GM18519 (cell line): Measurements from ENCODE around the gene KIRREL1.

ENCODE experiments used
- ATAC-seq: cut with Tn5 transposase; IDR thresholded peaks from one replicate; pipeline ENCODE4 v1.9.1; 2021; ENCODE audit warnings: mild to moderate bottlenecking, moderate library complexity; ENCODE audit not compliant: unreplicated experiment, low FRiP score

KIRREL1 gene

DNA sequence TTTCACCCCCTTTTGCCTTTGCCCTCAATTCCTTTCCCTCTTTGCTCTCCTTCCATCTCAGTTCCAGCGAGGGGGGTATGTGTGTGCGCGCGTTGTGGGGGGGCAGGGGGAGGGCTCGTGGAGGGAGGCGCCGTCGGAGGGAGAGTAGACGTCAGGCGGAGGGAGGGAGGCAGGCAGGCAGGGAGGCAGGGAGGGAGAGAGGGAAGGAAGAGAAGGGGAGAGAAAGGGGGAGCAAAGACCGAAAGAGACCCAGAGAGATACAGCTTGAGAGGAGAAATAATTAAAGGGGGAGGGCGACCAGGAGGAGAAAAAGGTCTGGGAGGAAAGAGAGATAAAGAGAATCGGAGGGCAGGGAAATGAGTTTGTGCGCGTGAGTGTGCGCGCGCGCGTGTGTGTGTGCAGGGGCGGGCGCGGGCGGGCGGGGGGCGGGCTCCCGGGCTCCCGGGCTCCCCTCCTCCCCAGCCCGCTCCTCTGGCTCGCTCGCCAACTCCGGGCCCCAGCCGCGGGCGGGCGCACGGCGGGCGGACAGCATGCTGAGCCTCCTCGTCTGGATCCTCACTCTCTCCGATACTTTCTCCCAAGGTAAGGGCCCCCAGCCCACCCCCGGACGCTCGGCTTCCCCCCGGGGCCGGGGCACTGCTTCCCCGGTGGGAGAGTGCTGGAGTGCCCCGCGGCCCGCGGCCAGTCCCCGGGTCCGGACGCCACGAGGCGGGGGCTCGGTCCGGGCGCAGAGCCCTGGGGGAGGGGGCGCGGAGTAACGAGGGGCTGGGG, at the start of gene KIRREL1:
KIRREL1 (plus strand) TSS at position 499 of the 771 bp plus-strand sequence; CDS start at position 531, 32 bp downstream.
- no peak for ATAC-seq

DNA sequence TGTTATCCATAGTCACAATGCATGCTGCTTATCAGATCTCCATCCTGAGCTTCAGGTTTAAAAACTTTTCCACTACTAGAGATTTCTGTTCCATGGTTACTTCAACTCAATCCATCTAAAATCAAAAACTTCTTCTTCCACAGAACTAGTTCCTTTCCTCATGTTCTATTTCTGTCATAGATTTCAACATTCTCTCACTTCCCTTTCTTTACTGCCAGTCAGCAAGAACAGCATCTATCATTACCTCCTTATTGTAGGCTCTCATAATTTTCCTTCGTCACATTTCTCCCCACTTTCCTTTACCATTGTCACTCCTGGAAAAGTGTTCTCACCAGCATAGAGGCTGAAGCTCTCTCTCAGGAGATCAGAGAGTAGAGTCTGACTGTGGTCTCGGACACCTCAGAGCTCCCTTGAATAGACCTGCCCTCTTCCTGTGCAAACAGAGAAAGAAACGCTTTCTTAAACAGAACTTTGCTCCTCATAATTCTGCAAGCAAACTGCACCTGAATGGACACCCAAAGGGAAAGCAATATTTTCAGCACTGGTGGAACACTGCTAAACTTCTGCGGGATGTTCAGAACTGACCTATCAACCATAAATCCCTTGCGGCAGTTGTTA, 48.7 kb upstream of the KIRREL1 start:
- no peak for ATAC-seq

DNA sequence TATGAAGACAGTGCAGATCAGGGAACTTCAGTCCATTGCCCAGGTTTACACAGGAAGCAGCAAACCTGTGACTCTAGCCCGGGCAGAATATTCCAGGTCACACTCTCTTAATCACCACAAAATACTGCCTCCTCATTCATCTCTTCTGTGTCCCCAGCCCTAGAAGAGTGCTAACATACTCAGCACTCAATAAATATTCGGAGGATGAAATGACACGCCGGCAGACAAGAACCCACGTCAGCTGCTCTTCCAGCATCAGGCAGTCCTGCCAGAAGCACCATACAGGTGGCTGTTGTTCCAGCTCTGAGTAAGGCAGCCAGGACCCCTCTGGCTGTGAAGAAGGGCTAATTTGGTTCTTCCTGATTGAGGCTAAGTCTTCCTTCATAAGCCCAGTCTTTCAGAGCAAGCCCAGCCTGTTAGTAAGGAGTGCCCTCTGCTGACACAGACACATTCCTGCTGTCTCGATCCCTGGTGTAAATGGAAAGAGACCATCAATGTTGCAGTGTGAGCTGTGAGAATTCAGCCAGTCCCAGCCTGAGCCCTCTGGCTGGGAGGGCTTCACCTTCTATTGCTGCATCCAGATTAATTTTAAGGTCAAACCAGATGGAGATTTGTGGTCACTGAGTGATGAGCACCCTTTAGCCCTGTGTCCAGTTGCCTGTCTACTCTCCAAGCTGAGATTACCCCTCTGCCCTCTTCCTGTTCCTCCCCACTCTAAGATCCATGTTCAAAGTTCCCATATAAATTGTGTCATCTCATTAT, 45.0 kb upstream of the KIRREL1 start:
- ATAC-seq, result no peak

DNA sequence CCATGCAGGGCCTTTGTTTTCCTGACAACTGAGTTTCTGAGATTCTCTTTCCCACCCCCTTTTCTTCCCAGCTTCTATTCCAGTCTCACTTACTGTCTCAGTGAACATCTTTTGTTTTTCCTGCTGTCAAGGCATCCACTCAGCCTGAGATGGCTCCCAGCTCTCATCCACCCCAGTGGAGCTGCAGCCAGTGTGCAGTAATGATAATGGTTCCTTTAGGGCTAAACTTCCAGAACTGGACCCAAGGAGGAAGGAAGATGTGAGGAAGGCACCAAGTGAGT, 44.4 kb upstream of the KIRREL1 start:
- no peak for ATAC-seq

DNA sequence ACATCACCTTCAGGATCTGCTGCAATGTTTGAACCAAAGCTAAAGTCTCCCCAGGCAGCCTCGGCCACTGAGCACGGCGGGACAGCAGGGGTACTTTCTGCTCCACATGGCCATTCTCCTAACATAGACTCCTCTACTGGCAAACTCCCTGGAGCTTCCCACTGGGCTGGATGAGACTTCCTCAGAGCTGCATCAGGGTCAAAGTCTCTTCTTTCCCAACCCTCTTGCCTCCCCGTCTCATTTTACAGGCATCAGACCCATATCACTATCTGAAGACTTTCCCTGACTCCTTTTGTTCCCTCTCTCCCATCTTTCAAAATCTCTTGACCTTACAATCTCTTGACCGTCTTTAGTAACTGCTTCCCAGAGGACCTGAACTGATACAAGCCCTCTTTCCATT, 42.2 kb upstream of the KIRREL1 start:
- ATAC-seq, result no peak

DNA sequence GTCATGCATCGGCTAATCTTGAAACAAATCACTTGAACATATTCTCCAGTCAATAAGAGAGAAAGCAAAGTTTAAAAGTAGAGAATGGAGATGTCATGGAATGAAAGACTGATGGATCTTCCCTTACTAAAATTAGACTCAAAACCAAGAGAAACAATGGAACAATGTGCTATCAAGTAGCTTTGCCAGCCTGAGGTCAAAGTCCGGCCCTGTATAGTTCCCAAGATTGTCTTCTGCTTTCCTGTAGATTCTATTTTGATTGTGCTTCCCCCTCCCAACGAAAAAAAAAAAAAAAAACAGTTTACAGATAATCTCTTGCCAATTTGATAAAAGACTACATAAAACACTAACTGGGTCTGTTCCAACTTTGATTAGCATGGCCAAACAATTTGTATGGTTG, 40.8 kb upstream of the KIRREL1 start:
- no peak for ATAC-seq

DNA sequence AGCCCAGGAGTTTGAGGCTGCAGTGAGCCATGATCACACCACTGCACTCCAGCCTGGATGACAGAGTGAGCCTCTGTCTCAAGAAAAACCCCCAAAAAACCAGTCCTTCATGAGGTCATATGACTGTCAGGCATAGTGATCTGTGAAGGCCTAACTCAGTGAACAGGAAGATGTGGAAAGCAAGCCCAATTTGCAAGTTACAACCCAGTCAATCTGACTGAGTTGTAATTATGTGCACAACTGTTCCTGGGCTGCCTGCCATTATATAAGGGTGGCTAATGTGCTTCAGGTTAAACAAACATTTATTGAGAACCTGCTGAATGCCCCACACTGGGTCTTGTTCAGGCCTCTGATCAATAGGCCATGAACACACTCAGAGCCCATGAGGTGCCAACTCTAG, 38.2 kb upstream of the KIRREL1 start:
- no peak for ATAC-seq

DNA sequence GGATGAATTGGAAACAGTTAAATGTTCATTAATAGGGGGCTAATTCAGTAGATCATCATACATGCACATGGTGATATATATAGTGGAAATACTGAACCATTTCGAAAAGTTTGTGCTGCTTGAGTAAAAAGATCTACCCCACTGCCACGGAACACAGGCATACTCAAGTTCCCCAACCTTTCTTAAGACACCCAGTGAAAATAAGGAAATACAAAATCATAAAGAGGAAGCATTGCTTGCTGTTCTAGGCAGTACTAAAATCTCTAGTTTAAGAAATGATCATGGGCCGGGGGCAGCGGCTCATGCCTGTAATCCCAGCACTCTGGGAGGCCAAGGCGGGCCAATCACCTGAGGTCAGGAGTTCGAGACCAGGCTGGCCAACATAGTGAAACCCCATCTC, 37.6 kb upstream of the KIRREL1 start:
- no peak for ATAC-seq

DNA sequence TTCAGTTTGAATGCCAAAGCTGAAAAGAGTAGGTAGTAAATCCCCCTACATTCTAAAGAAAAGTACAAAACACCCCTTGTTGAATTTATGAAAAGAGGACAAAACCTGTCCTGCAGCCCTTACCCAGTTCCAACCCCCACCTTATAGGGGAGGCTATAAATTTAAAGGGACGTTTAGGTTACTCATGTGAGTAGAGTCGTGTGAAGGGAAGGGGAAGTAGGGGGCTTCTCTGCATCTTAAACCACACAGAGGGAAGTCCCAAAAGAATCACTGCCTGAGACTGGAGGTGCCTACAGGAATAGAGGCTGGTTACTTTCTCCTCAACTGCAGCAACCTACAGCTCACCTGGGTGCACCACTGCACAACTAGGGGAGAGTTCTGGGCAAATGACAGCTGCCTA, 36.7 kb upstream of the KIRREL1 start:
- no peak for ATAC-seq

DNA sequence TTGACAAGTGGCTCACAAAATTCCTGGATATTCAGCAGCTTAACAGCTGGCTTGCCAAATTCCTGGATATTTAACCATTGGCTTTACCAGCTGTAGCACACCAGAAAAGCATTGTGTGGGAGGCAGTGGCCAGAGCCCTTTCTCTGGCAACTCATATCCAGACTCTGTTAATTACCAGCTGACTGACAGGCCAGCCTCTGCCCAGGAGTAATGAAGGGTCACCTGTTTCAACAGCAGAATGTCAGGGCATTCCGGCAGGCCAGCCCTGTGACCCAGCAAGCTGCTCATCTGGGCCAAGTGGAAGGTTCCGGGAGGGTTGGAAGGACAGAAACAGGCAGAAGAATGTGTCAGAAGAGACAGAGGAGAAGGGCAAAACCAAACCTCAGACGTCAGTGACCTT, 35.2 kb upstream of the KIRREL1 start:
- ATAC-seq, result no peak

DNA sequence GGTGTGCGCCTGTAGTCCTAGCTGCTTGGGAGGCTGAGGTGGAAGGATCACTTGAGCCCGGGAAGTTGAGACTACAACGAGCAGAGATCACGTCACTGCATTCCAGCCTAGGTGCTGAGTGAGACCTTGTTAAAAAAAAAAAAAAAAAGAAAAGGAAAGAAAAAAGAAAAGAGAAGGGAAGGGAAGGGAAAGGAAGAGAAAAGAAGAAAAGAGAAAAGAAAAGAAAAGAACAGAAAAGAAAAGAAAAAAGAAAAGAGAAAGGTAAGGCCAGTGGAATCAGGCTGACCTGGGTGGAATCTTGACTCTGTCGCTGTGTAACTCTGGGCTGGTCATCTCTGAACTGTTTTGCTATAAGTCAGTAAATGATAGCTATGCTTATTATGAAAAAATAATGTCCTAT, 33.7 kb upstream of the KIRREL1 start:
- no peak for ATAC-seq

DNA sequence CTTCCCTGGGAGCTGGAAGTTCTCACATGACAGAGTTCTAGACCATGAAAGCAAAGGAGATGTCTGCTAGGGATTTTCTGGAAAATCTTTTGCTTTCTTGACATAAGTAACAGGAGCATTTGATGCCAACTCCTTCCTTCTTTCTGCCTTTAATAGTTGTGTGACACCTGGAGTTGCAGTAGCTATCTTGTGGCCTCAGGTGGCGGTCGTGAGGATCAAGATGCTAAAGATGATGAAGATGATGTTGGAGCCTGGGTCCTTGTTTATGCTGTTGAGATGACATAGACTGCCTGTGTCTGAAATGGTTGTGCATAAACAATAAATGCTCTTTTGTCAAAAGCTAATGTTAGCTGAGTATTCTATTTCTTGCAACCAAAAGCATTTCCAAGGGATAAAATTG, 32.7 kb upstream of the KIRREL1 start:
- no peak for ATAC-seq

DNA sequence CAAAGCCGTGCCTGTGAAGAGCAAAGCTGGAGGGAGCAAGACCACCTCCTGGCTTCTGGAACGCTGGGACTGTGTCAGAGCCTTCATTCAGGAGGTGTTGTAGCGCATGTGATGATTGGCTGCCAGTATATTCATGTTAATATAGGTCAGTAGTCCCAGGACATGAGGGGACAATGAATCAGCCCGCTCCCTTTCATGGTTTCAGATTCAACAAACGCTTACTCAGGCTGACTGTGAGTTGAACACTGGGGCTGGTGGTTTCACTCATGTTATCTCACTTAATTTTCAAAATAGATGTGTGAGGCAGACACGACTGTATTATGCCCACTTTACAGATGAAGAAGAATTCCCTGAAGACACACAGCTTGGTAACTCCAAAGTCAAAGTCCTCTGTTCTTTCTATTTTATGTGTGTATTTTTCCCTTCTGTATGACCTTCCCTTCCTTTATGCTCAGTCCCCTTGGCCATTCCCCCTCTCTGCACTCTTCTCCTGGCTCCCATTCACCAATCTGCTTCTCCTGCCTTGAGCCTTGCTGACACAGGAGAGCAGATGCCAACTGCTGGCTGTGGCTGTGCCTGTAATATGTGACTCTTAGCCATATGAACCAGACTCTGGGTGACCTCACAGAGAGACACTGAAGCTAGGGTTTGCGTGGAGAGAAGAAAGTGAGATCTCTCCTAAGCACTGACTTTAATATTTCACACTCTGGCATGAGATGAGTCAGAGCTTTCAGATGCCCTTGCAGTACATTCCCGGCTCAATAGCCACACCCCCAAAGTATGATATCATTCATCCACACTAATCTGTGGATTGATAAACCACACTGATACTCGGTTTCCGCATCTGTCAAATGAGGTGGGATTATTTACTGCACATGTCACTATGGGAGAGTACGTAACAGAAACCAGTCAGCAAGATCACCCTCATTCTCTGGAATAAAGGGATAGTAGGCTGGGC, 31.4 kb upstream of the KIRREL1 start:
- ATAC-seq, result no peak

DNA sequence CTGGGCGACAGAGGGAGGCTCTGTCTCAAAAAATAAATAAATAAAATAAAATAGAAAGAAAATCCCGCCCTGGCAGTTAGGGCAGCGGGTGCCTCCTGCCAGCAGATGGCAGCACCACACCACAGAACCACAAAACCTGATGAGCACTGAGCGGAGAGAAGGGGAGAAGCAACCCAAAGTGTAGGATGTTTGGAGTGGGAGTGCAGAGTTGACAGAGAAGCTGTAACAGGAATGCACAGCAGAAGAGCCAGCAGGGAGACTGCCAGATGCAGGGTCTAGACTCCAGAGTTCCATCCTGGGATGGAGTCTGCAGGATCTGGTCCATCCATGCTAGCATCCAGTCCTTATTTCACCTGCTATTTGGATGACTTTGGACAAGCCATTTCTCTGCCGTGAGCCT, 29.7 kb upstream of the KIRREL1 start:
- ATAC-seq, result no peak

DNA sequence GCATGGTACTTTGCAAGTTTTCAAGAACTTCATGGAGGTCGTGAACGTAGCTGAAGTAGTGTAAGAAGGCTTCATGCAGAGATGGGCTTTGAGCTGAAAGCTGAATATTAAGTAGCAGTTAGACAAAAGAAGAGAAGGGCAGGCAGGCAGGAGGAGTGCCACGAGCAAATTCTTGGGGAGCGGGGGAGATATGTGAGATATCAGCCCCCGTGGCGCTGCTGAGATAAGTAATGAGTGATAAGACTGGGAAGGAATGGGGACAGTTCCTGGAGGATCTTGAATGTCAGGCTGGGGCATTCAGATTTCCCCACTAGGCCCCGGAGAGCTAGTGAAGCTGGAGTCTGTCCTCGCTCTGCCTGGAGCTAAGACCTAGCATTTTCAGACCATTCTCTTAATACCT, 27.9 kb upstream of the KIRREL1 start:
- ATAC-seq, result no peak

DNA sequence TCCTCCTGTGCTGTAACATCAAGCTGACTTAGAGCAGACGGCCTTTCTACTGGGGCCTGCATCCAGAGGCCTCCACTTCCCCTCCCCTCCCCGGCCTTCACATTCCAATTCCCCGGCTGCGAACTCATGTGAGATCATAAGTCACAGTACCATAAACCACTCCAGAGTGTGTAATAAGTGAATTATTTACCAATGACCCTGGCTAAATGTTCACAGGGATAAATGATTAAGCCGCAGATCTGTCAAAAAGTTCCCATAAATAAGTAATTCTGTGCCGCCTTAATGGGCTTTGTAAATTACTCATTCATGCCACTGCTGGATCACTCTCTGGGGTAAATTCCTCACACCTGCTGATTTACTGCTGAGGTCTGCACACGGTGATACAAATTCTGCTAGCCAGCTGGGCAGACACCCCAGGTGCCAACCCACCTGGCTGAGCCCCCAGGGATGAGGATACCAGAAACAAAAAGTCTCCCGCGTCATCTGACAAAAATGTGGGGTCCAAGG, 27.4 kb upstream of the KIRREL1 start:
- no peak for ATAC-seq

DNA sequence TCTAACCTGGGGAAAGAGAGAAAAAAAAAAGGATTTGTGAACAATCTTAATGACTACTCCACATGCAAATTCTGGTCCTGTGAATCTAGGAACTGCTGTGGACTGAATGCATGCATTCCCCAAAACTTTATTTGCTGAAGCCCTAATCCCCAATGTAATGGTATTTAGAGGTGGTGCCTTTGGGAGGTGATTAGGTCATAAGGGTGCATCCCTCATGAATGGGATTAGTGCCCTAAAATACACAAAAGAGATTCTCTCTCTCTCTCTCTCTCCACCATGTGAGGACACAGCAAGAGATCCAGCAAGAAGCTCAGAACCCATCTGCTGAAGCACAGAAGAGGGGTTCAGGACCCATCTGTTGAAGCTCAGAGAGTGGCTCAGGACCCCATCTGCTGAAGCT, 26.2 kb upstream of the KIRREL1 start:
- no peak for ATAC-seq

DNA sequence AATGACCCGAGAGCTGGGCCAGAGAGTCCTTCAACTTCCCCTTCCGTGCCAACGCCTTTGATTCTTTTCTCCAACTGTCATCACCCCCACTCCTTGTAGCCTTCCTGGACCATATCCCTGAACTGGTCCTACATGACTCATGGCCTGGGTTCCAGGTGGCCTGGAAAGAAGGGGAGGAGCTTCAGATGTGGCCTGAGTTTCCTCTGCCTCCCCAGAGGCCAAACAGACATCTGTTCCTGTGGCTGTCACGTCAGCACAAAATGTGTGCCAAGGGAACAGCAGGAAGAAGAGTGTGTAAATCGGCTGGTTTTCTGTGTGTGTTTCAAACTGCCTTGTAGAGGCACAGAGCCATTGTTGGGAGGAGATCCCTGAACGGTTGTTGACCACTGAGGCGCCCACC, 24.9 kb upstream of the KIRREL1 start:
- no peak for ATAC-seq

DNA sequence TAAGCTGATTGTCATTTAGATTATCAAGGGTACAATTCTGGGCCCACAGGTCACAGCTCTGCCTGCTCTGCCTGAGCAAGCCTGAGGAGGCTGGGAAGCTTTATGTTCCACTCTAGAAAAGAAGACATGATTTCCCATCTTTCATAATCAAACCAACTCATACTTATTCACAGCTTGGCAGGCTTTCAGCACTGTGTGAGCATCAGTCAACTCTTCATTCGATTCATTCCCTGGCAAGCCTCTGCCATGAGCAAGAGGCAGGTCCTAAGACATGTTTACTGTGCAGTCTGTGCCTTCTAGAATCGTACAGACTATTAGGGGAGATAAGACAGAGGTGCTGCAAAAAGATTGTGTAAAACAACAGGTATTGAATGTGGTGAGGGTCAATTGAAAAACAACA, 24.5 kb upstream of the KIRREL1 start:
- no peak for ATAC-seq

DNA sequence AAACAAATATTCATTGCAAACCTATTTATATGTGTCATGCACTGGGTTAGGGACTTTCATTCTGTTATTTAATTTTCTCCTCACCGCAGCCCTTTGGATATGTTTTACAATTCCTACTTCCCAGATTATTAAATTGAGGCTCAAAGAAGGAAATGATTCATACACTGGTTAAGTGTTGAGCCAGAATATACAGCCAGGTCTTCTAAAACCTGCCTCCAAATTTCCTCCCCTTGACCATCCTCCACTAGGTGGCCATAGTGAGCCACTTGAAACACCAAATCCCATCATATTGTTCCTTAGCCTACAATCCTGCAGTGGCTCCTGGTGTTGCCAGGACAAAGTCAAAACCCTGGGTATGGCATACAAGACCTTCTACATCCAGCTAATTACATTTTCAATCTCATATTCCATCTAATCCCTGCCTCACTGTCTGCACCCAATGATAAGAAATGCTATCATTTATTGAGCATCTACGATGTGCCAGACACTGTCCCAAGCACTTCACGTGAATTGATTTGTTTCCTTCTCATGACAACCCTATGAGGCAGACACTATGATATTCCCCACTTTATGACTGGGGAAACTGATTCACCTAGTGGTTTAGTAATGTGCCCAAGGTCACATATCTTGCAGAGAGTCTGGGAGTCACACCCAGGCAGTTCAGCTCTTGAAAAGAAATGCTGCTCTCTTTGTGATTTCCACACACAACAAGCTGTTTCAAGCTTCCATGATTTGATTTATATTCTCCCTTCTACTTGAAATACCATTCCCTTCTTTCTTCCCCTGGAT, 23.6 kb upstream of the KIRREL1 start:
- no peak for ATAC-seq
